Erythroblast (primary cell): ENCODE data around the gene TNMD.

ENCODE experiments used
- GATA1 ChIP-seq: IDR thresholded peaks from 2 replicates; pipeline ENCODE4 v1.6.1; 2011; ENCODE audit warnings: low read depth, mild to moderate bottlenecking, control low read depth, low read length, moderate library complexity
- POLR2A ChIP-seq: IDR thresholded peaks from 2 replicates; pipeline ENCODE4 v1.6.1; 2011; ENCODE audit warnings: mild to moderate bottlenecking, low read length

- TF ChIP-seq POLR2A (no peak), GATA1 (no peak)
Observed at GRCh38 chrX:100648458-100649417, 64.0 kb downstream of the TNMD start.
